ENCODE results near the gene PDP2. TPM values are rescaled to one million over a fixed set of nuclear protein-coding genes. Genes with fewer than 3 reads are reported as not detected.

PDP2 gene
- total and polyA plus RNA-seq, 2 of the 4 experiments (the other 2 are of a cell fraction), result 5.3 to 16.8 TPM

DNA sequence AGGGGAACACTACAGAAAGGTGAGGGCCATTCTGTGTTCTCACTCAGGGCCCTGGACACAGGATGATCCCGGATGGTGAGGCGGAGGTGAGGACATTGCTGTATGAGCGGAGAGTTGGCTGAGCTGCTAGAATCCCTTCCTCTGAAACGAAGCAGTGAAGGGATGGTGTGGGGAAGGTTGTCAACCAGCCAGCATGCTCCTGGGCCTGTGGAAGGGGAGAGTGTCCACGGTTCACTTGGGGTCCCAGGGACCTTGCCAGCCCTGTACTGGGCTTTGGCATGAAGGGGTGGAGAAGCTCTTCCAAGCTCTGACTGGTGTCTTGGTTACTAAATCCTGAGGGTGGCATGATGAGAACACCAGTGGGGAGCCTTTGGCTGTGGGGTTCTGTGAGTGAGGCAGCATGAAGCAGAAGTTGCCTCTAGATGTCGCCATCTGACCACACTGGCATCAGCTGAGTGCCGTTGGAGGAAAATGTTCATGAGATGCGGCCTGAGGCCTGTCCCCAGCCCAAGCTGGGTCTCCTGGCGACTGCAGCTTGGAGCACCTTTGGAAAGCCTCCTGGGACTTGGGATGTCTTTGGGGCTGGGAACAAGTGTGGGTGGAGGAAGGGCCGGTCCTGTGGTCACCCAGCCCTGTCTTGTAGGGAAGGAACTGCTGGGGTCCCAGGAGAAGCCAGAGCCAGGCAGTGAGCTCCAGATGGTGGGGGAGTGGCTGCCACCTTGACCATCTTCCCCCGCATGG, 14.8 kb downstream of the PDP2 start:
- Histone ChIP-seq H2BK5ac (ENCODE audit: low read depth, low read length, poor library complexity, severe bottlenecking) (no peak overlapping the region), H3K18ac (ENCODE audit: low read depth, low read length) (no peak overlapping the region), H2AK5ac (ENCODE audit: low read depth, low read length) (peak overlapping the region; percentile 33; the same call in 1 of the 2 replicates), H3K56ac (ENCODE audit: extremely low read depth, insufficient read depth, low read length) (no peak overlapping the region), H4K91ac (ENCODE audit: insufficient read depth, low read depth, low read length) (peak overlapping the region; percentile 43; the same call in 1 of the 2 replicates), H3K27ac (ENCODE audit: insufficient read depth, low read length) (no peak overlapping the region), H3K79me1 (ENCODE audit: low read depth in 1 of 2, low read length in 2 of 2) (no peaks in the 10 kb centered on the region), H2BK120ac (ENCODE audit: low read depth, low read length) (peak overlapping the region; percentile 60; the same call in 1 of the 2 replicates), H4K5ac (ENCODE audit: low read depth, low read length) (no peak overlapping the region), H4K20me1 (ENCODE audit: insufficient read depth, low read length) (no peaks in the 10 kb centered on the region), H3K9ac (ENCODE audit: low read depth, low read length) (no peak overlapping the region), H3K4me1 (ENCODE audit: control insufficient read depth, insufficient read depth, low read length) (peaks cover 15% of the 10 kb centered on the region), H3K4me3 (ENCODE audit: insufficient read depth, low read depth, low read length) (no peak overlapping the region), H2BK20ac (ENCODE audit: low read depth, low read length) (no peak overlapping the region), H2AFZ (replicated peaks; ENCODE audit: low read length, poor library complexity) (peak overlapping the region; percentile 85), H3K27me3 (ENCODE audit: control insufficient read depth, insufficient read depth, low read length) (no peaks in the 10 kb centered on the region), H3K4me2 (ENCODE audit: low read depth, low read length) (no peak overlapping the region), H3K4ac (ENCODE audit: low read depth, low read length) (peak overlapping the region; percentile 59), H2BK15ac (ENCODE audit: low read depth, low read length) (no peak overlapping the region), H2AK9ac (replicated peaks; ENCODE audit: low read depth, low read length, poor library complexity) (peak overlapping the region; percentile 52), H3K14ac (replicated peaks; ENCODE audit: low read depth, low read length) (no peak overlapping the region), H3K9me3 (ENCODE audit: control insufficient read depth, insufficient read depth, low read length) (no peaks in the 10 kb centered on the region), H3K23ac (ENCODE audit: low read depth, low read length) (no peak overlapping the region), H4K8ac (ENCODE audit: low read depth in 2 of 2, low read length in 2 of 2) (peak overlapping the region in 1 of 2 experiments; percentile 47; a peak in 1 of 4 replicates), H3K36me3 (ENCODE audit: control insufficient read depth, insufficient read depth, low read length) (peaks cover 4% of the 10 kb centered on the region; the same call in 1 of the 2 replicates), H3K9me1 (ENCODE audit: insufficient read depth, low read length) (peaks cover 12% of the 10 kb centered on the region)
- no TSS peak for BruUV-seq (replicated peaks)
- dilution Hi-C loops (cut with HindIII; ENCODE audit: low sequenced_read_pairs, unreplicated experiment), result no loop called here
- DNase-seq (peak; percentile 76), ATAC-seq (ENCODE audit: low read depth) (peak; percentile 85)
- CTCF ChIA-PET, result interaction anchor here (0.8 to 1.8 kb wide), 7 partner anchors 9 to 64 kb away, joined by 3 to 20 read pairs (median 4); partner anchors contain the start of genes PDP2 and RRAD
- 26% methylated on average over 7 of the region's 11 CpGs; no CpG with 5 or more reads in 1 of the 2 experiments for WGBS, 2 experiments (ENCODE audit: extremely low coverage in 2 of 2, insufficient read length in 1 of 2)
- intact Hi-C loops (cut with micrococcal nuclease), result loop anchor here (1.0 to 10.0 kb wide), 4 partner anchors 32 to 260 kb away; partner anchors contain the start of genes B3GNT9, CES2, CIAO2B and FBXL8
- POLR2A ChIA-PET (ENCODE audit: unreplicated experiment), result interaction anchor here (0.9 kb wide), 1 partner anchor 33 kb away, joined by 3 read pairs; no protein-coding TSS in a partner anchor
- in situ Hi-C loops (cut with MboI; ENCODE audit: low sequenced_read_pairs), result loop anchor here (5.0 kb wide), 1 partner anchor 37 kb away; the partner anchor contains the start of gene CIAO2B
- TF ChIP-seq BHLHE40 (IDR thresholded peaks at IDR 0.05; ENCODE audit: low read depth, low read length) (no peak), NFE2L2 (IDR thresholded peaks at IDR 0.05; ENCODE audit: low read depth, low read length) (no peak), CEBPB (IDR thresholded peaks at IDR 0.05; ENCODE audit: low read depth, low read length) (no peak), MAFK (IDR thresholded peaks at IDR 0.05; ENCODE audit: low read depth, low read length) (no peak), MAZ (IDR thresholded peaks at IDR 0.05; ENCODE audit: borderline replicate concordance, low read depth, low read length) (peak; percentile 33; the same call in 1 of the 2 replicates), CHD1 (IDR thresholded peaks at IDR 0.05; ENCODE audit: low read depth, low read length) (no peak), POLR2A (IDR thresholded peaks at IDR 0.05; ENCODE audit: low read depth, low read length) (peak; percentile 59; the same call in 1 of the 2 replicates), RCOR1 (IDR thresholded peaks at IDR 0.05; ENCODE audit: insufficient replicate concordance, low read length) (no peak), MXI1 (IDR thresholded peaks at IDR 0.05; ENCODE audit: borderline replicate concordance, low read depth, low read length) (no peak), RAD21 (IDR thresholded peaks at IDR 0.05; ENCODE audit: low read length) (peak; percentile 99), SMC3 (IDR thresholded peaks at IDR 0.05; ENCODE audit: low read depth, low read length) (peak; percentile 88), RFX5 (IDR thresholded peaks at IDR 0.05; ENCODE audit: low read depth, low read length) (no peak)
- TF ChIP-seq, protein P1, sequence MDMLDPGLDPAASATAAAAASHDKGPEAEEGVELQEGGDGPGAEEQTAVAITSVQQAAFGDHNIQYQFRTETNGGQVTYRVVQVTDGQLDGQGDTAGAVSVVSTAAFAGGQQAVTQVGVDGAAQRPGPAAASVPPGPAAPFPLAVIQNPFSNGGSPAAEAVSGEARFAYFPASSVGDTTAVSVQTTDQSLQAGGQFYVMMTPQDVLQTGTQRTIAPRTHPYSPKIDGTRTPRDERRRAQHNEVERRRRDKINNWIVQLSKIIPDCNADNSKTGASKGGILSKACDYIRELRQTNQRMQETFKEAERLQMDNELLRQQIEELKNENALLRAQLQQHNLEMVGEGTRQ (IDR thresholded peaks at IDR 0.05; ENCODE audit: low read depth, low read length), result no peak
- TF ChIP-seq, protein P2, sequence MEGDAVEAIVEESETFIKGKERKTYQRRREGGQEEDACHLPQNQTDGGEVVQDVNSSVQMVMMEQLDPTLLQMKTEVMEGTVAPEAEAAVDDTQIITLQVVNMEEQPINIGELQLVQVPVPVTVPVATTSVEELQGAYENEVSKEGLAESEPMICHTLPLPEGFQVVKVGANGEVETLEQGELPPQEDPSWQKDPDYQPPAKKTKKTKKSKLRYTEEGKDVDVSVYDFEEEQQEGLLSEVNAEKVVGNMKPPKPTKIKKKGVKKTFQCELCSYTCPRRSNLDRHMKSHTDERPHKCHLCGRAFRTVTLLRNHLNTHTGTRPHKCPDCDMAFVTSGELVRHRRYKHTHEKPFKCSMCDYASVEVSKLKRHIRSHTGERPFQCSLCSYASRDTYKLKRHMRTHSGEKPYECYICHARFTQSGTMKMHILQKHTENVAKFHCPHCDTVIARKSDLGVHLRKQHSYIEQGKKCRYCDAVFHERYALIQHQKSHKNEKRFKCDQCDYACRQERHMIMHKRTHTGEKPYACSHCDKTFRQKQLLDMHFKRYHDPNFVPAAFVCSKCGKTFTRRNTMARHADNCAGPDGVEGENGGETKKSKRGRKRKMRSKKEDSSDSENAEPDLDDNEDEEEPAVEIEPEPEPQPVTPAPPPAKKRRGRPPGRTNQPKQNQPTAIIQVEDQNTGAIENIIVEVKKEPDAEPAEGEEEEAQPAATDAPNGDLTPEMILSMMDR (conservative IDR thresholded peaks at IDR 0.05; ENCODE audit: low read depth, low read length), result peak; percentile 98
